SJCRH30 (cell line): Measurements from ENCODE around the gene PGAM2. TPM values are rescaled to one million over a fixed set of nuclear protein-coding genes. Genes with fewer than 3 reads are reported as not detected.
A peak's percentile ranks its signal among the peaks of the same experiment; 100 is the strongest.
"Not testable (repeated sequence)": the region's sequence is repeated elsewhere in the genome, so short reads cannot be mapped to it uniquely, and the experiment has no call there.

Source experiments
- DNase-seq, 2 experiments: peaks; one replicate each; pipeline ENCODE4 v3.0.0-alpha.2; 2015 to 2020
- H3K27ac ChIP-seq: fragments of 250-450 bp; sonication (Bioruptor Pico); 2 replicates; pipeline ENCODE4 v1.5.1; 2020; ENCODE audit warnings: mild to moderate bottlenecking, moderate library complexity
- H3K27me3 ChIP-seq: fragments of 250-450 bp; sonication (Bioruptor Pico); 2 replicates; pipeline ENCODE4 v1.5.1; 2020; ENCODE audit warnings: mild to moderate bottlenecking, moderate library complexity
- H3K36me3 ChIP-seq: fragments of 250-450 bp; sonication (Bioruptor Pico); 2 replicates; pipeline ENCODE4 v1.5.1; 2020; ENCODE audit warnings: mild to moderate bottlenecking, moderate library complexity
- H3K4me1 ChIP-seq: fragments of 250-450 bp; sonication (Bioruptor Pico); 2 replicates; pipeline ENCODE4 v1.5.1; 2020; ENCODE audit warnings: mild to moderate bottlenecking, moderate library complexity
- H3K4me3 ChIP-seq: fragments of 250-450 bp; sonication (Bioruptor Pico); 2 replicates; pipeline ENCODE4 v1.5.1; 2020; ENCODE audit warnings: mild to moderate bottlenecking, moderate library complexity
- H3K9me3 ChIP-seq: fragments of 250-450 bp; sonication (Bioruptor Pico); replicated peaks from 2 replicates; pipeline ENCODE4 v1.5.1; 2020; ENCODE audit warnings: mild to moderate bottlenecking, moderate library complexity
- total RNA-seq: library from RNA; depleted of rRNA; stranded (reverse); fragments of >200 nt; shearing (Covaris generic); gene quantifications from 2 replicates; pipeline ENCODE4 v1.2.3, GENCODE V29; 2014

Gene PGAM2
- total RNA-seq, 1 experiment from 2014 or later: not detected

DNA sequence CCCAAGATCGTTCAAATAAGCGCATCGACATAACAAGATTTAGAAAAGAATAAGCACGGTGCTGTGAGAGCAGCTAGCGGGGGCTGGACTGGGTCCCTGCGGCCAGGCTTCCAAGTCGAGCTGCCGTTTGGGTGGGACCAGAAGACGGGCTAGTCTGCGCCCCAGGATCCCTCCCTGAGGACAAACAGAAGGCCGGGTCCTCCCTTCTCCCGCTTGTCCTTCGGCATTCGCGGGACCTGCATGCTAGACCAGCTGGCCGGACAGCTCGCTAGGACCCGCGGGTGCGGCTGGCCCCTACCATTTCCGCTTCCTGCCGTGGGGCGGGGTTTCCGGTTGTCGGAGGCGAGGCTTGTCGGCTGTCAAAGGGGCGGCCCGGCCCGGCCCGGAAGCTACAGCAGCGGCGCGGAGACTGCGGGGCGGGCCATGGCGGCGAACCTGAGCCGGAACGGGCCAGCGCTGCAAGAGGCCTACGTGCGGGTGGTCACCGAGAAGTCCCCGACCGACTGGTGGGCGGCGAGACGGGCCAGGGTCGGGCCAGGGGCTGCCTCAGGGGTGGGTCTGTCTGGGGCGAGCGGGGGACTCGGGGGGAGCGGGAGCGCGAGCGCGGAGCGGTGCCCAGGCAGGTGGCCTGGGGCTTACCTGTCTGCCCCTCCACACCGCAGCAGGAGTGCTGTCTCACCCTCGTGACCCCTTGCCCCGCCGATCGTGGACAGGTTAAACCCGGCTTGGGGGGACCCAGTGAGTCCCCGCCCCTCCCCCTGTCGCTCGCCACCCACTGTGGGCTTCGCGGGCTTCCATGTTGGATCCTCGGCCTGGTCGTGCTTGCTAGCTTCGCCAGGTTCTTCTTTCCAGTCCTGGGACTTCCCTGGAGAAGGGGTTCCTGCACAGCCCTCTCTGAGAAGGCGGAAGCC lies 20.8 kb downstream of the PGAM2 start, which contains the start of gene DBNL:
Gene DBNL, plus strand, starts transcription at position 388 of the 911 bp plus-strand sequence. Its CDS starts 36 bp downstream, at position 424.
- Histone ChIP-seq H3K36me3 (no peaks in the 10 kb centered on the region), H3K27ac (peak within 1 kb of the TSS; percentile 41), H3K27me3 (no peaks in the 10 kb centered on the region), H3K4me3 (peak within 1 kb of the TSS; percentile 91), H3K9me3 (no peaks in the 10 kb centered on the region), H3K4me1 (peaks cover 4% of the 10 kb centered on the region; the same call in 1 of the 2 replicates)
- peak; percentile 93 to 95 for DNase-seq

DNA sequence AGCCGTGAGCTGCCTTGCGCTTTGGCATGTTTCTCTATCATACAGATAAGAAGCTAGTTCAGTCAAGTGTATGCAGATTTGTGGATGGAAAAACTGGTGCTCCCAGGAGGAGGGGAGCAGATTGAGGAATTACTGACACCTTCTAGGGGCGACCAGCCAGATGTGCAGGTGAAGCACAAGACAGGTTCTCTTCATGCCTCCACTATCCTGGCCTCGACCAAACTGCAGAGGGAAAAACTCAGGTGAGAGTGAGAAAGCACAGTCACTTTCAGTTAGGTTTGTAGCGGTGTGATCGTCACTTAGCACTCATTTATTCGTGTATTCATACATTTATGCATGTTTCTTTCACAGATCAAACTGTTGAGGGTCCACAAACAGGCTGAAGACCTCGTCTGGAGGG lies 21.5 kb downstream of the PGAM2 start:
- Histone ChIP-seq H3K4me3 (peak overlapping the region; percentile 91), H3K4me1 (peaks cover 4% of the 10 kb centered on the region; the same call in 1 of the 2 replicates), H3K27me3 (no peaks in the 10 kb centered on the region), H3K36me3 (no peaks in the 10 kb centered on the region), H3K9me3 (no peaks in the 10 kb centered on the region), H3K27ac (peak overlapping the region; percentile 41)
- no peak for DNase-seq

DNA sequence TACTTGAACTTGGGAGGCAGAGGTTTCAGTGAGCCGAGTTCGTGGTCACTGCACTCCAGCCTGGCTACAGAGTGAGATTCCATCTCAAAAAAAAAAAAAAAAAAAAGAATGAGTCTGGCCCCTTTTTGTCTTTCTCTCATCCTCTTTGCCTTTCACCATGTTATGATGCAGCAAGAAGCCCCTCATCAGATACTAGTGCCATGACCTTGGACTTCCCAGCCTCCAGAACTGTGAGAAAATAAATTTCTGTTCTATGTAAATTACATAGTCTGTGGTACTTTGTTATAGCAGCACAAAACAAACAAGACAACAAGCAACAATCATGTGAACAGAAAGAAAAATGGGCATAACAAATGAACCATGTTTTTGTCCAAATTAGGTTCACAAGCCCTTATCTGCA lies 23.1 kb downstream of the PGAM2 start:
- H3K27ac ChIP-seq: no peak overlapping the region
- peaks cover 4% of the 10 kb centered on the region; the same call in 1 of the 2 replicates for H3K4me1 ChIP-seq
- H3K9me3 ChIP-seq: no peaks in the 10 kb centered on the region
- no peak overlapping the region for H3K4me3 ChIP-seq
- no peak for DNase-seq
- H3K36me3 ChIP-seq: no peaks in the 10 kb centered on the region
- no peaks in the 10 kb centered on the region for H3K27me3 ChIP-seq

DNA sequence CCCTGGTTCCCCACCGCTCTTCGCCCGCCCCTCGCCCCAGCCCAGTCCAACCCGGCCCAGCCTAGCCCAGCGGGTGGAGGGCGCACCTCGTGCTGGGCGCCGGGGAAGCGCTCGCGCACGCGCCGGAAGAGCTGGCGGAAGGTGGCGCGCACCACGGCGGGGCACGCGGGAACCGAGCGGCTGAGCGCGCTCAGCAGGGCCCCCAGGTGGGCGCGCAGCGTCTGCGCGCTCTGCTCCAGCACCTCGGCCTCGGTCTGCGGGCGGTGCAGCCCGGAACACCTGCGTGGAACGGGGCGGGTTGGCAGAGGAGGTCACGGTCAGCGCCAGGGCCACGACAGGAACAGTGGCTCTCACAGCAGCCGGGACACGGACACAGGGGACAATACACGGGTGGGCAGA lies 24.9 kb downstream of the PGAM2 start:
- H3K27ac ChIP-seq, H3K9me3 ChIP-seq, H3K4me3 ChIP-seq, DNase-seq, H3K36me3 ChIP-seq, H3K4me1 ChIP-seq, H3K27me3 ChIP-seq: not testable (repeated sequence)

DNA sequence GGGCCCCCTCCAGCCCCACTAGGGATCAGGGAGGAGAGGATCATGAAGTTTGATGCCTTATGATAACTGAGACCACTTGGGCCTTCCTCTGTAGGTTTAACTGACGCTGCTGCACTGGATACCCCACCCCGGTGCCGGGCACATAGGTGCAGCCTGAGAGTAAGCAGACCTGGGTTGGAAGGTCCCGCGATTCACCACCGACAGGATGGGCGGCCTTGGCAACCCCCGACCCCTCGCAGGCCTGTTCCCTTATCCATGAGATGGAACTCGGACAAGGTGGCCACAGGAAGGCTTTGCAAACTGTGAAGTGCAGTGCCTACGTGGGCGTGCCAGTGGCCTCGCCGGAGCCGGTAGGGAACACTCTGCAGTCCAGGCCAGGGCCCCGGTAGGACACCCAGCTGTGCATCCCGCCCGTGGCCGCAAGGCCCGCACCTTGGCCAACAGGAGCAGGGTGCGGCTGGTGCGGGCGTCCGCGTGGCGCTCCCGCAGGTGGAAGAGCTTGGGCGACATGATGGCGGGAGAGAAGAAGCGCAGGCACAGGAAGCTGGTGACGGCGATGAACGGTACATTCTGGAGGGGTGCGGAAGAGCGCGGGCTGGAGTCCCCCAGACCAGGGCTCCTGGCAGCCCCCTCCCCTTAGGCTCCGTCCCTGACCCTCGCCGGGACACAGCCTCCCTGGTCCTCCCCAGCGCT lies 25.4 kb downstream of the PGAM2 start:
- not testable (repeated sequence) for H3K27me3 ChIP-seq, H3K4me3 ChIP-seq, H3K9me3 ChIP-seq, H3K4me1 ChIP-seq, DNase-seq, H3K36me3 ChIP-seq, H3K27ac ChIP-seq

DNA sequence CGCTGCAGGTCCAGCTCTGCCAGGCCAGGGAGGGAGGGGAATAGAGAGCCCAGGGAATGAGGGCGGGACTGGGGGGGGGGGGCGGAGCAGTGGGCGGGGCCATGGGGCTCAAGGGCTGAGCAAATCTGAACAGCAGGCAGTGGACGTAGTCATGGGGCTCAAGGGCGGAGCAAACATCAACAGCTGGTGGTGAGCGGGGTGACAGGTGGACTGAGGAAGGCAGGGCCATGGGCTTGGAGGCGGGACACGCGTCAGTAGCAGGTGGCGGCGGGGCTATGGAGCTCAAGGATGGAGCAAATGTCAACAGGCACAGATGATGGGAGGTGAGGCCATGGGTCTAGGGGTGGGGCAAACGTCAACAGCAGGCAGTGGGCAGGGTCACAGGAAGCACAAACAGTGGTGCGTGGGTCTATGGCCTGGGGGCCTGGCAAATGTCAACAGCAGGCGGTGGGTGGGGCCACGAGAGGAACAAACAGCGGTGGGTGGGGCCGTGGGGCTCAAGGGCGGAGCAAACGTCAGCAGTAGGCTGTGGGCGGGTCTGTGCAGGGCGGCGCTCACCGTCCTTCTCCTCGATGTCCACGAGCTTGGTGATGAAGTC lies 26.3 kb downstream of the PGAM2 start:
- H3K27ac ChIP-seq, H3K4me1 ChIP-seq, H3K27me3 ChIP-seq, H3K36me3 ChIP-seq, H3K9me3 ChIP-seq: not testable (repeated sequence)
- peak; percentile 90 to 91 for DNase-seq
- H3K4me3 ChIP-seq: 0 out of 2 replicates have a peak overlapping the region, but pooled peaks have one; percentile 21

DNA sequence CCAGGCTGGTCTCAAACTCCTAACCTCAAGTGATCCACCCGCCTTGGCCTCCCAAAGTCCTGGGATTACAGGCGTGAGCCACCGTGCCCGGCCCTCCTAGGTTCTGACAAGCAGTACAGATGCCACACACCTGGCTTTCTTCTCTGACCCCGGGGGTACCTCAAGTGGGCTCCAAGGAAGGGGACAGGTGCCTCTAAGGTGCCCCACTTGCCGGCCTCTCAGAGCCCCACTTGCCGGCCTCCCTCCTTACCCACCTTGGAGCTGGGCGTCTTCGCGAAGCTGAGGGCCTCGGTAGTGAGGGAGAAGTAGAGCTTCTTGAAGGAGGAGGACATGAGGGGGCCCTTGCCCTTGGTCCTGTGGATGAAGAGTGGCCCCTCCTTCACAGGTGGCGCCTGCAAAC lies 26.8 kb downstream of the PGAM2 start:
- not testable (repeated sequence) for H3K4me3 ChIP-seq, H3K27me3 ChIP-seq, H3K4me1 ChIP-seq, DNase-seq, H3K9me3 ChIP-seq, H3K36me3 ChIP-seq, H3K27ac ChIP-seq

DNA sequence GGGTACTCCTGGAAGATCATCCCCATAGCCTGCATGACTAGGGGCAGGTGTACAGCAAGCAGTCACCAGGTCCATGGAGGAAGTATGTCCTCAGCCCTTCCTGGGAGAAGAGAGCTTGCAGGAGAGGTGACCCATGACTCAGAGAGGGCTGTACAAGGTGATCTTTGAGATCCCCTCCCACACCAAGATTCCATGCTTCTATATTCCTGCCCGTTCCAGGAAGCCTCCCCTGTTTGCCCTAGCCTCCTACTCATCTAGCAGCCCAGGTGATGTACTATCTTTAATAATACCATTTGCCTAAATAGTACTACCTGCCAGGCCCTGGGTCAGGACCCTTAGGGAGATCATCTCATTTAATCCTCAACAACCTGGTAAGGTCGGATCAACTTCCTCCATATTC lies 27.4 kb downstream of the PGAM2 start:
- not testable (repeated sequence) for H3K4me3 ChIP-seq, H3K27me3 ChIP-seq, H3K4me1 ChIP-seq, H3K27ac ChIP-seq, H3K36me3 ChIP-seq, DNase-seq, H3K9me3 ChIP-seq

DNA sequence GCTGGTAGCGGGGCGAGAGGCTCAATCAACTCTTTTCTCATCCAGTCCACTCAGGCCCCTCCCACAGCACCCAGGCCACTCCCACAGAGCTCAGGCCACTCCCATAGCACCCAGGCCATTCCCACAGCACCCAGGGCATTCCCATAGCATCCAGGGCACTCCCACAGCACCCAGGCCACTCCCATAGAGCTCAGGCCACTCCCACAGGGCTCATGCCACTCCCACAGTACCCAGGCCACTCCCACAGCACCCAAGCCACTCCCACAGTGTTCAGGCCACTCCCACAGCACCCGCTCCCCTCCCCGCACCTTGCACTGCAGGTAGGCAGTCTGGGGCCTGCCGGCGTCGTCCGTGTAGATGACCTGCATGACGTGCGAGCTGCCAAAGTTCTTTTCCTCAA lies 29.0 kb downstream of the PGAM2 start:
- not testable (repeated sequence) for H3K4me1 ChIP-seq, H3K4me3 ChIP-seq, H3K36me3 ChIP-seq, H3K27ac ChIP-seq, H3K27me3 ChIP-seq, H3K9me3 ChIP-seq
- DNase-seq: peak in 1 of 2 experiments; percentile 42

DNA sequence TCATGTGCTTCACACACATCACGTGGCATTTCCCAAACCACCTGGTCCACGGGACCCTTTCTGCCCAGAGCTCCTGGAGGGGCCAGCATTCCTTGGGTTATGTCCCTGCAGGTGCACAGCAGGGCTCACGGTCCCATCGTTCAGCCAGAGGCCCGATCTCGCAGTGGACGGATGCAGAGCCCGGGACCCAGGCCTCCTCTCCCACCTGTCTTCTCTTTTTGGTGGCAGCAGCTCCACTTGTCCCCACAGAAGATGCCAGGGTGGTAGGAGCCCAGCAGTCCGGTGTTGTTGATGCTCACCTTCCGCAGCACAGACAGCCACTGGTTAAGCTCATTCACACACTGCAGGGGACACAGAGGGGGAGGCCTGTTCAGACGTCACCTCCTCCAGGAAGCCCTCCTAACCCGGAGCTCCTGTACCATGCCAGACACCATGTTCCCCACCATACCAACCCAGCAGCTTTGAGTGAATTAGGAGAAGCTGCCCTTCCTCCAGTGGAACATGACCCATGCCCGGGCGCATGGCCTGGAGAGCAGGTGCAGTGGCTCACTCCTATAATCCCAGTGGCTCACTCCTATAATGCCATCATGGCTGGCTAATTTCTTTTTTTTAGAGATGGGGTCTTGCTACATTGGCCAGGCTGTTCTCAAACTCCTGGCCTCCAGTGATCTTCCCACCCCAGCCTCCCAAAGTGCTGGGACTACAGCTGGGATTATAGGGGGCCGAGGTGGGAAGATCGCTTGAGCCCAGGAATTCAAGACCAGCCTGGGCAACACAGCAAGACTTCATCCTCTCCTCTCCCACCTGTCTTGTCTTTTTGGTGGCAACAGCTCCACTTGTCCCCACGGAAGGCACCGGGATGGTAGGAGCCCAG lies 31.2 kb downstream of the PGAM2 start:
- not testable (repeated sequence) for H3K27ac ChIP-seq, H3K9me3 ChIP-seq, H3K36me3 ChIP-seq, H3K4me3 ChIP-seq, H3K4me1 ChIP-seq, H3K27me3 ChIP-seq, DNase-seq

DNA sequence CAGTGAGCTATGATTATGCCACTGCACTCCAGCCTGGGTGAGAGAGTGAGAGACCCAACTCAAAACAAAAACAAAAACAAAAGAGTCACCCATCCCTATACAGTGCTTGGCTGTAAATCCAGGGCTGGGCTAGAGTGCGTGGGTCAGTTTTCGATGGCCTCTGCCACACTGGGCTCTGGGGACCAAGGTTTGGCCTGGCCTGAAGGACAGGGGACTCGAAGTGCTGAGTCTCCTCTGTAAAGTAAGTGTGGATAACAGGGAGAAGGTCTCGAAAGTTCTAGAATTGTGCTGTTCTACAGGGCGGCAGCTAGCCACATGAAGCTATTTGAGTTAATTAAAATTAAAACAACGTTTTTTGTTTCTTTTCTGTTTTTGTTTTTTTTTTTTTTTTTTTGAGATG lies 33.3 kb downstream of the PGAM2 start:
- not testable (repeated sequence) for H3K27me3 ChIP-seq, H3K4me3 ChIP-seq, DNase-seq, H3K36me3 ChIP-seq, H3K4me1 ChIP-seq, H3K27ac ChIP-seq, H3K9me3 ChIP-seq

DNA sequence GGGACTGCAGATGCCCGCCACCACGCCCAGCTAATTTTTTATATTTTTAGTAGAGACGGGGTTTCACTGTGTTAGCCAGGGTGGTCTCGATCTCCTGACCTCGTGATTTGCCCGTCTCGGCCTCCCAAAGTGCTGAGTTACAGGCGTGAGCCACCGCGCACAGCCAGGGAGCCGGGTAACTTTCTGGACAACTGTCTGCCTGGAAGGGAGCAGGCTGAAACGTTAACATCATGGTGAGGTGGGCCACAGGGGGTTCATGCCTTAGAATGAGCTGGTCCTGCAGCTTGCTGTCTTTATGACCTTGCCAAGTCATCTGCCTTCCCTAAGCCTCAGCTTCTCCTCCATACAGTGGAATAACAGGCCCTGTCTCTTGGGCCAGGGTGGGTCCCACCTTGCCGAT lies 34.0 kb downstream of the PGAM2 start:
- H3K4me1 ChIP-seq, DNase-seq, H3K27me3 ChIP-seq, H3K36me3 ChIP-seq, H3K27ac ChIP-seq, H3K9me3 ChIP-seq, H3K4me3 ChIP-seq: not testable (repeated sequence)

DNA sequence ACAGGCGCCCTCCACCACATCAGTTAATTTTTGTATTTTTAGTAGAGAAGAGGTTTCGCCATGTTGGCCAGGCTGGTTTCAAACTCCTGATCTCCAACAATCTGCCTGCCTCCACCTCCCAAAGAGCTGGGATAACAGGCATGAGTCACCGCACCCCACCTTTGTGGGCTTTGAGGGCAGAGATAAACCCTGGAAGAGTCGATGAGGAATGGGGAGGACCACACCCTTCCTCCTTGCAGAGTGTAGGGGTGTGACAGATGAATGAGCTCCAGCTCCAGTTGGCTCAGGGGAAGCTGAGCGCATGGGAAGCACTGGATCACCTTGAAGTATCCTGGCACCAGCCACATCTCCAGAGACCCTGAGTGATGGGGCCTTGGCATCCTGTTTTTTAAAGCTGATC lies 35.3 kb downstream of the PGAM2 start:
- not testable (repeated sequence) for H3K36me3 ChIP-seq, H3K4me3 ChIP-seq, DNase-seq, H3K27ac ChIP-seq, H3K9me3 ChIP-seq, H3K4me1 ChIP-seq, H3K27me3 ChIP-seq

DNA sequence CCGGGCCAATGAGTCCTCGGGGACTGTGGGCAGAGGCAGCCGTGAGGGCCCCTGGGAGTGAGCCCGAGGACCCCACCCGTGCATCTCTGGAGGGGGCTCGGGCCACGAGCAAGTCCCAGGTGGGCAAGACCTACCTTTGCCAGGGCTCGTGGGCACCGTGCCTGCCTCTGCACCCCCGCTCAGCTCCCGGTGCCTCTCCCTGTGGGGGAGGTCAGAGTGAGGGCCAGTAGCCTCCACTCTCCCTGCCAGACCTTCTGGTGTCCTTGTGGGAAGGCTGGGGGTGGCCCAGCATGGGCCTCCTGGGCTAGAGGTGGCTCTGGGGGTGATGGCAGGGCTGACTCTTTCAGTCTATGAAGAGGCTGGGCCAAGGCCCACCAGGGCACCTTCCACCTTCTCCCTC lies 35.9 kb downstream of the PGAM2 start:
- H3K27ac ChIP-seq, H3K4me1 ChIP-seq, H3K36me3 ChIP-seq, H3K4me3 ChIP-seq, H3K9me3 ChIP-seq, DNase-seq, H3K27me3 ChIP-seq: not testable (repeated sequence)
